HG03575 (cell line): ENCODE results near the gene BPIFB4.
"Not testable (repeated sequence)": the region's sequence is repeated elsewhere in the genome, so short reads cannot be mapped to it uniquely, and the experiment has no call there.

Experiments used
- ATAC-seq: cut with Tn5 transposase; IDR thresholded peaks from one replicate; pipeline ENCODE4 v1.9.1; 2021; ENCODE audit not compliant: unreplicated experiment, insufficient number of reproducible peaks, low FRiP score; ENCODE audit errors: extremely low read depth

Gene BPIFB4

GRCh38 chr20:33108661-33109060 lies 29.2 kb downstream of the BPIFB4 start:
- ATAC-seq = no peak

DNA sequence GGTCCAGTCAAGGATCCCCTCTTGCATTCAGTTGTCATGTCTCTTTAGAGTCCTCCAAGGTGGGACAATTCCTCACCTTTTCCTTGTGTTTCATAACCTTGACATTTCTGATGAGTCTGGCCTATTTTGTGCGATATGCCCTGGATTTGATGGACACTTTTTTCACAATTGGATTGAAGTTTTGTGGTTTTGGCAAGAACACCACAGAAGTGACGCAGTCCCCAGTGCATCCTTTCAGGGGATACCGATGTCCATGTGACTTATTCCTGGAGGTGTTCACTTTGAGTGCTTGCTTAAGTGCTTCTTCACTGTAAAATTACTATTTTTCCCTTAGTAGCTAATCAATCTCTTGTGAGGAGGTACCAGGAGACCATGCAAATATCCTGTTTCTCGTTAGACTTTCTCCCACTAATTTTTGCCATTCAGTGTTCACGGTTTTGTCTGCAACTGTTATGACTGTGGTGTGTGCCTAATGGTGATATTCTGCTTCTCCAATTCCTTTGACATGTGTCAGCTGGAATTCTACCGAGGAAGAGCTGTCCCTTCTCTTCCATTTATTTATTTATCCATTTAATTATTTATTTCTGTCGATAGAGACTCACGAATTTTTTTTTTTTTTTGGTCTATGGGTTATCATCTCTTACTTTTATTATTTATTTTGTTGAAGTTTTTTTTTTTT lies 30.8 kb downstream of the BPIFB4 start:
- no peak for ATAC-seq

GRCh38 chr20:33111306-33111705 lies 31.9 kb downstream of the BPIFB4 start:
- ATAC-seq = no peak

DNA sequence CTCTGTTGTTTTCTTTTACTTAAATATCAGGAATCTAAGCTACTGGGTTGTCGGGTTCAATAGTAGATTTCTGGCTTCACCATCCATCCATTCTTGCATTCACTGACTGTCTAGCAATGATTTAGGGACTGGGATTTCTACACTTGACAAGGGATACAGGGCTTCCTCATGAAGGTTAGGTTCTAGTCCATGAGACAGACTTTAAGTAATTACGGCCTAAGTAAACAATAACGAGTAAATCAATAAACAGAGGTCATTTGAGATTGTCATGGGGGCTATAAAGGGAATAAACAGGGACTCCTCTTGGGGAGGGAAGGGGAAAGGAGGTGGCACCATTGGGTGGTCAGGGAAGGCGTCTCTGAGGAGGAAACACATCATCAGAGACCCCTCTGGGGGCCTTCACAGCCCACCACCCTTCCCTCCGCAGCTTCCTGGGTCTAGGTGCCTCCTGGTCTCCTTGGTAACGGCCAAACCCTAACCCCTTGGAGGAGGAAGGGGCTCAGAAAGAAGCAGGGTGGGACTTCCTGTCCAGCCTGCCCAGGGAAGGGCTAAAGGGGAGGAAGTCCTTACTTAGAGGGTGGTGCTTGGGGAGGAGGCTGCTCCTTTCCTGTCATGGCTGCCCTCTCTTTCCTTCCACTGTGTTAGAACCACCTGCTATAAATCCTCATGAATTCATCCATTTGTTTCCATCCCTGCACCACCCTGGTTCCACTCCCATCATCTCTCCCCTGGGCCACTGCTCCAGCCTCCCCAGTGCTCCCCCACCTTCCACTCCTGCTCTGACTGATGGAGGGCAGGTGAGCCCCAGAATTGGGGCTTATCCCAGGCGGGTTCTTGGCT lies 33.3 kb downstream of the BPIFB4 start:
- ATAC-seq = no peak

DNA sequence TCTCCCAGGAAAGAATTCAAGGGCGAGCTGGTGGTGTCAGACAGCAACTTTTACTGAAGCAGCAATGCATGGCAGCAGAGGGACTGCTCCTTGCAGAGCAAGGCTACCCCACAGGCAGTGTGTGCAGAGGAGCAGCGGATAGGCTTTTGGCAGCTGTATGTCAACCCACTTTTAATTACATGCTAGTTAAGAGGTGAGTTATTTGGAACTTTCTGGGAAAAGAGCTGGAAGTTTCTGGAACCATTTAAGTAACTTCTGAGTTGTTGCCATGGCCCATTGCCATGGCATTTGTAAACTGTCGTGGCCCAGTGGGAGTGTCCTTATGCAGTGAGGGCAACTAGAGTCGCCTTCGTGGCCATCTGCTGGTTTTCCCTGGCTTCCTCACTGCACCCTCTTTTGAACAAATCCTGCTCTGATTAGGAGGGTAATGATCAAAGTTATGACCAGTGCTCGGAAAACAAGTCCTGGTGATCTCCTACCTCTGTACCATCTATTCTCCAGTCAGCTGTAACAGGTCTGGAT lies 34.0 kb downstream of the BPIFB4 start:
- no peak for ATAC-seq

- not testable (repeated sequence) for ATAC-seq
These were observed 36.1 kb downstream of the BPIFB4 start for GRCh38 chr20:33115501-33115900.

GRCh38 chr20:33119725-33120720 lies 40.6 kb downstream of the BPIFB4 start:
- no peak for ATAC-seq

GRCh38 chr20:33120934-33121333 lies 41.5 kb downstream of the BPIFB4 start:
- ATAC-seq = no peak

- not testable (repeated sequence) for ATAC-seq
These were observed 42.9 kb downstream of the BPIFB4 start for GRCh38 chr20:33122297-33122696.

GRCh38 chr20:33124261-33124660 lies 44.8 kb downstream of the BPIFB4 start:
- no peak for ATAC-seq

DNA sequence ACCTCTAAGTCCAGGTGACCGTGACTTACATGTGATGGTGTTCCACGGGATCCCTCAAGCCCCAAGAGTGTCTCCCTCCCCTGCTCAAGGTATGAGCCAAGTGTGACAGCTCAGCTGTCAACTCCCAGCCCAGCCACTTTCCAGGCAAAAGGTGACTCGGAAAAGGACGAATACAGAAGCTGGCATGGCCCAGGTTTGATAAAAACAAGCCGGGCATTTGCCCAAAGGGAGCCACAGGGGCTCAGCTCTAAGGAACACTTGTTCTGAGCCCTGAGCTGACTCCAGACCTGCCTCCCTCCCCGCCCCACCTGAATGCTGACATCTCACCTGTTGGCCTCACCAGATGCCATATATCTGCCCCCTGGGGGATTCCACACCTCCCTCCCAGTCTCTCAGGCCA lies 45.6 kb downstream of the BPIFB4 start:
- no peak for ATAC-seq

DNA sequence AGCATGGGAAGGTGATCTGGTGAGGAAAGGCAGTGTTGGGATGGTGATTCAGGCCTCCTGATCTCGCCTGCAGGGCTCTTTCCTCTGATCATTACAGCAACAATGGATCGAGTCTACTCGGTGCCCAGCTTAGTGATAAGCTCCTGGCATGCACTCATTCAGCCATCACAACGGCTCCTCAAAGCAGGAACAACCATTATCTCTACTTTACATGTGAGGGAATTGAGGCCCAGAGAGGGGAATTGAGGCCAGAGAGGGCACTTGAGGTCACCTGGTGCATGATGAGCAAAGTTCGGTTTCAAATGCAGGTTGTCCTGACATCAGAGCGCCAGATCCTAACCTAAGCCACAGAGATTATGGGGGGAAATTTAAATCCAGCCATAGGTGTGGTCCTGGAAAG lies 46.5 kb downstream of the BPIFB4 start:
- ATAC-seq = no peak

DNA sequence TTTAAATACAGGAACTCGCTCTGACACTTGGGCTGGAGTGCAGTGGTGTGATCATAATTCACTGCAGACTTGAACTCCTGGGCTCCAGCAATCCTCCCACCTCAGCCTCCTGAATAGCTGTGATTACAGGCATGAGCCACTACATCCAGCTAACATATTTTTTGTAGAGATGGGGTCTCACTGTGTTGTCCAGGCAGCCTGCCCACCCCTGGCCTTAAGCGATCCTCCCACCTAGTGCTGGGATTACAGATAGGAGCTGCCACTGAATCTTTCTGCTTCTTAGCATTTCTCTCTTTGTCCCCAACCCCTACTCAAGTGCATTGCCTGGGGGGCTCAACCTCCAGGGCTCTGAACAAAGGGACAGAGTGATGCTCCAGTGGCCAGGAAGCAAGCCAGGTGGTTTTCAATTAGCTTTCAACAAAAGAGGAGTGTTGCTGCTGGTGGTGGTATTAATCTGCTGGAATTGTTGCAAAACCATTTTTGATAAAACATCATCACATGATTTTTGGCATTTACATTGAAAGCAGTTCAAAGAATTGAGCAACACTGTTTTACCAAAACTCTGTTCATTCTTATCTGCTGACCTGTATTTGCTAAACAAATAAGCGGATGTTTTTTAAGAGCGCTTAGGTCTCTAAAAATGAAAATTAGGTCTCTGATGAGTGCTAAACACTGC lies 48.1 kb downstream of the BPIFB4 start:
- ATAC-seq = no peak

DNA sequence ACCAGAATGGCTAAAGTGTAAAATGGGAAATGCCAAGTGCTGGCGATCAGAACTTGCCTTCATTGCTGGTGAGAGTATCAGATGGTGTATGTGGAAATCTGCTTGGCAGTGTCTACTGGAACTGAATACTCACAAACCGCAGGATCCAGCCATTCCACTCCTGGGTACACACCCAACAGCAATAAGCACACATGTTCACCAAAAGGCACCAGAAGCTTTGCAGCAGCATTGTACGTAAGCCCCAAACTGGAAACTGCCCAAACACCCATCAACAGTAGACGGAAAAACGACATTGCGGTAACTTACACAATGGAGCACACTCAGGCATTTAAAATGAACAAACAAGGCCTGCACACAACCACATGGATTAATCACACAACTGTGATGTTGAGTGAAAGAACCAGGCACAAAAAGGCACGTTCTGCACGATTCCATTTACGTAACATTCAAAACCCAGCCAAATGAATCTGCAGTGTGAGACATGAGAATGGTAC lies 51.2 kb downstream of the BPIFB4 start:
- ATAC-seq = no peak

- ATAC-seq = no peak
These were observed 52.6 kb downstream of the BPIFB4 start for GRCh38 chr20:33131949-33132473.

DNA sequence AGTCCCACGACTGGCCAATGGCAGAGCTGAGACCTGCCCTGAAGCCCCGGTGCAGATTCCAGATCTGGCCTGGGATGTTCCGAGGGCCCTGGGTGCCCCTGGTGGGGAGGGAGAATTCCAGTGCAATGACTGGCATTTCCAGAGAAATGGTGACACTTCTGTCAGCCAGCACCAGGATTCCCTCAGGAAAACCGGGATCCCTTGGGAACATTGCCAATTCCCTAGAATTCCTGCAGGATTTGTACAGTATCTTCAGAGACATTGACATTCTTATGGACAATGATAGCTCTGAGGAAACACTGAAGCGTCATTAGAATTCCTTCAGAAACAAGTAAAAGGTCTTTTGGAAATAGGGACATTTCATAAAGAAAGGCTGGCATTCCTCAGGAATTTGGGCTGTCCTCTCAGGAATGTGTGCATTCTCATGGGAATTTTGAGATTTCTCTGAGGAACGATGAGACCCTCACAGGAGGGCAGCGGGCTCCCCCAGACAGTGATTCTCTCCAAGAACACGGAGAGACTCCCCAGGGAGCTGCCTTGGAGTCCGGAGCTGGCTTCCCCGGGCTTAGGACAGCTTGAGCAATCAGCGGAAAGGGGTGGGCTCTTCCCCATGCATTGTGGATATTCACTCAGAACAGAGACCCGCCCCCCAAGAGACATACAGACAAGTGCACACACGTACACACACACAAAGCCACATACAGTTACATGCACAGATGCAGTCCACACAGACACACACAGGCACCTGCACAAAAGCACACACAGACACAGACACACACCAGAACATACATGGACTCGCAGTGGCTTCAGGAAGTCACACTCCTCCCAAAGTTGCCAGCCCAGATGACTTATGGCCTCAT lies 53.3 kb downstream of the BPIFB4 start:
- ATAC-seq = no peak

GRCh38 chr20:33133373-33133941 lies 54.0 kb downstream of the BPIFB4 start:
- ATAC-seq = no peak
